Thyroid gland (tissue), 4 donors: Measurements from ENCODE around the gene FOXJ2. TPM values are rescaled to one million over a fixed set of nuclear protein-coding genes. Genes with fewer than 3 reads are reported as not detected.
"Not testable (repeated sequence)": the region's sequence is repeated elsewhere in the genome, so short reads cannot be mapped to it uniquely, and the experiment has no call there.

Experiments
- DNase-seq, 2 donors: peaks; one replicate each; pipeline ENCODE4 v3.0.0-alpha.2; 2019
- H3K27ac ChIP-seq, 3 donors: fragments of 200-600 bp; sonication (generic); 1 replicate in 2 of 3; 2 replicates in 1 of 3; pipeline ENCODE4 v1.5.1; 2016 to 2019; ENCODE audit warnings: mild to moderate bottlenecking in 1 of 3, moderate library complexity in 1 of 3
- H3K27me3 ChIP-seq: fragments of 200-600 bp; sonication (generic); one replicate; pipeline ENCODE4 v1.5.1; 2019
- H3K36me3 ChIP-seq, 2 donors: fragments of 200-600 bp; sonication (generic); one replicate each; pipeline ENCODE4 v1.5.1; 2016 to 2019
- H3K4me1 ChIP-seq, 2 donors: fragments of 200-600 bp; sonication (generic); one replicate each; pipeline ENCODE4 v1.5.1; 2017 to 2019
- H3K4me3 ChIP-seq, 3 donors: fragments of 200-600 bp; sonication (generic); replicated peaks in 1 of 3; 1 replicate in 2 of 3; 2 replicates in 1 of 3; pipeline ENCODE4 v1.5.1; 2016; ENCODE audit warnings: mild to moderate bottlenecking in 1 of 3
- H3K9me3 ChIP-seq: fragments of 200-600 bp; sonication (generic); one replicate; pipeline ENCODE4 v1.5.1; 2017
- CTCF ChIP-seq, 6 experiments: fragments of 200-600 bp in 3 of 6; fragments of 450-650 bp in 3 of 6; sonication (generic) in 3 of 6; IDR thresholded peaks; one replicate each; pipeline ENCODE4 v1.5.1; 2016 to 2019; ENCODE audit warnings: antibody characterized with exemption in 6 of 6, mild to moderate bottlenecking in 2 of 6, inconsistent platforms in 1 of 6, moderate library complexity in 1 of 6
- POLR2A ChIP-seq, 2 donors: fragments of 450-650 bp; IDR thresholded peaks; one replicate each; pipeline ENCODE4 v1.6.1; 2017; ENCODE audit warnings: antibody characterized with exemption in 2 of 2, mild to moderate bottlenecking in 2 of 2, moderate library complexity in 1 of 2
- WGBS, 2 donors: methylation state at CpG; one replicate each; pipeline ENCODE4 v1.1.5; 2017; 5-methylcytosine and 5-hydroxymethylcytosine counted together
- intact Hi-C: fragments of 100-400 bp; cut with DNase I; formaldehyde crosslinking; loops from one replicate; pipeline ENCODE4 v1.15.1; 2023
- total RNA-seq, 4 donors: library from RNA; depleted of rRNA; stranded (reverse); fragments of >200 nt; gene quantifications; one replicate each; pipeline ENCODE4 v1.2.3, GENCODE V29; 2016

The FOXJ2 gene
- total RNA-seq, 4 donors from 2014 or later = 14.0 to 18.3 (median 14.9) TPM

GRCh38 chr12:8065991-8066594, 33.6 kb downstream of the FOXJ2 start, which contains the start of gene C3AR1:
Gene C3AR1, minus strand, starts transcription at chr12:8066359. Its CDS starts 6,174 bp downstream, at chr12:8060185.
- DNase-seq = no peak
- Histone ChIP-seq H3K27me3 (no peaks in the 10 kb centered on the region), H3K27ac (no peak within 1 kb of the TSS), H3K4me1 (no peaks in the 10 kb centered on the region), H3K36me3 (no peaks in the 10 kb centered on the region), H3K9me3 (no peaks in the 10 kb centered on the region), H3K4me3 (no peak within 1 kb of the TSS)
- intact Hi-C loops = no loop called here
- 49 to 67% methylated on average over 2 of the region's 2 CpGs for WGBS, 2 donors
- TF ChIP-seq POLR2A (IDR thresholded peaks at IDR 0.05) (no peak), CTCF (IDR thresholded peaks at IDR 0.05) (no peak)

GRCh38 chr12:8069582-8069981, 37.1 kb downstream of the FOXJ2 start:
- H3K27ac ChIP-seq = no peak overlapping the region
- no peak for DNase-seq
- no peak overlapping the region for H3K4me3 ChIP-seq
- TF ChIP-seq CTCF (IDR thresholded peaks at IDR 0.05) (no peak), POLR2A (IDR thresholded peaks at IDR 0.05) (no peak)
- intact Hi-C loops = loop anchor here (2.0 kb wide), 1 partner anchor 15 kb away; no protein-coding TSS in a partner anchor
- H3K36me3 ChIP-seq = no peaks in the 10 kb centered on the region
- no peaks in the 10 kb centered on the region for H3K27me3 ChIP-seq
- H3K9me3 ChIP-seq = no peaks in the 10 kb centered on the region
- no peaks in the 10 kb centered on the region for H3K4me1 ChIP-seq

- H3K27me3 ChIP-seq, H3K27ac ChIP-seq, H3K4me3 ChIP-seq, H3K4me1 ChIP-seq, H3K36me3 ChIP-seq, H3K9me3 ChIP-seq, intact Hi-C loops, DNase-seq: not testable (repeated sequence)
- 85 to 90% methylated on average over 3 of the region's 3 CpGs for WGBS, 2 donors
Observed at GRCh38 chr12:8071820-8072219, 39.3 kb downstream of the FOXJ2 start.

- Histone ChIP-seq H3K4me3 (no peak overlapping the region), H3K4me1 (peaks cover 0 to 5% of the 10 kb centered on the region in 2 donors), H3K27me3 (no peaks in the 10 kb centered on the region), H3K9me3 (no peaks in the 10 kb centered on the region), H3K36me3 (no peaks in the 10 kb centered on the region), H3K27ac (no peak overlapping the region)
- intact Hi-C loops = no loop called here
- 92 to 93% methylated on average over 6 of the region's 6 CpGs for WGBS, 2 donors
- TF ChIP-seq POLR2A (IDR thresholded peaks at IDR 0.05) (no peak), CTCF (IDR thresholded peaks at IDR 0.05) (no peak)
- DNase-seq = no peak
Observed at GRCh38 chr12:8075935-8076334, 43.4 kb downstream of the FOXJ2 start.

- Histone ChIP-seq H3K4me1 (peaks cover 0 to 8% of the 10 kb centered on the region in 2 donors), H3K9me3 (no peaks in the 10 kb centered on the region), H3K27me3 (no peaks in the 10 kb centered on the region), H3K36me3 (no peaks in the 10 kb centered on the region), H3K27ac (no peak overlapping the region), H3K4me3 (no peak overlapping the region)
- WGBS, 2 donors = 90 to 91% methylated on average over 4 of the region's 4 CpGs
- TF ChIP-seq POLR2A (IDR thresholded peaks at IDR 0.05) (no peak), CTCF (IDR thresholded peaks at IDR 0.05) (no peak)
- intact Hi-C loops = no loop called here
- DNase-seq = no peak
Observed at GRCh38 chr12:8076366-8076765, 43.9 kb downstream of the FOXJ2 start.
